Urothelium cell line (cell line): ENCODE measurements around the gene CNTNAP3.
"Not testable (repeated sequence)": the region's sequence is repeated elsewhere in the genome, so short reads cannot be mapped to it uniquely, and the experiment has no call there.

Source experiments
- DNase-seq: peaks from one replicate; pipeline ENCODE4 v3.0.0; 2011; ENCODE audit warnings: low spot score, mixed read lengths
- FAIRE-seq: peaks from 2 replicates; lab custom pipeline; 2011; peaks lifted over from hg19 to GRCh38; lab: Jason Lieb, UNC

The CNTNAP3 gene

GRCh38 chr9:39078621-39079256, 209.2 kb downstream of the CNTNAP3 start:
- not testable (repeated sequence) for FAIRE-seq, DNase-seq

DNA sequence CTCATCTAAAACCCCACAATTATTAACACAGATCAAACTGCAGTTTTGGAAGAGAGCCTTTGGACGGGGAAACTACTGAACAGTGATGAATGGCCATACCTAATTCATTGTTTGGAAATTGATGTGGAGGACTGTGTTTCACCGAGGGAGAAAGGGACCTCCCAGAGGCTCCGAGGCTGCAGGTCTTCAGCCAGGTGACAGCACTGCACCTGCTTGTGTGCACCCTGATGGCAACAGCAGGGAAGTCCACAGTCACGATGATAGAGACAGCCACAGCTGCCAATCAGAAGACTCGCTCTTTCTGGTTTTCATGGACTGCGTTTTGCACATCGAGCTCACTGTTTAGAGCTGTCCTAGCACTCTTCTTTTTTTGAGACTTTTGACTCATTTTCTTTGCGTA, 214.4 kb downstream of the CNTNAP3 start:
- FAIRE-seq: not testable (repeated sequence)

DNA sequence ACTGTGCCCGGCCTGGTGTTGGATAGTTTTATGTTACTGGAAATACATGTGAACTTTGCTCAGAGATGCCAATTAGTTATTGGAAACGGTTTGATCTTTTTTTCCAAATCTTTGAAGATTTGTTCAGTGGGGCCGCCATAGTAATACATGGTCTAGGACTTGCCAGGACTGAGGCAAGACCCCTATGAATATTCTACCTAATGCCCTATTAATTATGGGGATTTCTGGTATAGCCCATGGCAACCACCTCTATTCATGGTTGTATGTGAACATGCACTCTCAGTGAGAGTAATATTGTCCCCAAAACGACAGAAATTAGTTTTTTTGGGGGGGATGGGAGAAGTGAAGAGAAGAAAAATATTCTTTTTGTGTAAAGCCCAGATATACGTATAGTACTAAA, 220.3 kb downstream of the CNTNAP3 start:
- FAIRE-seq, DNase-seq: not testable (repeated sequence)

More for the DNA sequence above, 214.4 kb downstream of the CNTNAP3 start:
- not testable (repeated sequence) for DNase-seq

GRCh38 chr9:39062966-39063365, 225.0 kb downstream of the CNTNAP3 start:
- not testable (repeated sequence) for FAIRE-seq, DNase-seq

DNA sequence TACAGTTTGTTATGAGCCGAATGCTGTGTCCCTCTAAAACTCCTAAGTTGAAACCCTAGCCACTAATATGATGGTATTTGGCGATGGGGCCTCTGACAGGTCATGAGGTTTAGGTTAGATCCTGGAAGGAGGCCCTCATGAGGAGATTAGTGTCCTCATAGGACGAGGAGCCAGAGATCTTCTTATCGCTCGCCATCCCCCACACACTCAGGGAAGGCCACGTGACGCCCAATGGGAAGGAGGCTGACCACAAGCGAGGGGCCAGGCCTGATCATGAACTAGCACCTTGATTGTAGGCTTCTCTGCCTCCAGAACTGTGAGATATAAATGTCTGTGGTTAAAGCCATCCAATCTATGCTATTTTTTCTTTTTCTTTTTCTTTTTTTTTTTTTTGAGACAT, 233.5 kb downstream of the CNTNAP3 start:
- DNase-seq, FAIRE-seq: not testable (repeated sequence)

DNA sequence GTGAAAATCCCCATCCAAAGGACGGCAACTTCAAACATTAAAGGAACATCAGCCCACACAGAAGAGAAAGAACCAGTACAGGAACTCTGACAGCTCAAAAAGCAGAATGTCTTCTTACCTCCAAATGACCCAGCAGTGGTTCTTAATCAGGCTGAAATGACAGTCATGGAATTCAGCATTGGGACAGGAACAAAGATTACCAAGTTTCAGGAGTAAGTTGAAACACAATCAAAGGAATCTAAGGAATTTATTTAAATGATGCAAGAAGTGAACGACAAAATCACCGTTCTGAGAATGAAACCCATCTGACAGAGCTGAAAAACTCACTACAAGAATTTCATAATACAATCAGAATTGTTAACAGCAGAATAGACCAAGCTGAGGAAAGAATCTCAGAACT, 241.1 kb downstream of the CNTNAP3 start:
- FAIRE-seq, DNase-seq: not testable (repeated sequence)

DNA sequence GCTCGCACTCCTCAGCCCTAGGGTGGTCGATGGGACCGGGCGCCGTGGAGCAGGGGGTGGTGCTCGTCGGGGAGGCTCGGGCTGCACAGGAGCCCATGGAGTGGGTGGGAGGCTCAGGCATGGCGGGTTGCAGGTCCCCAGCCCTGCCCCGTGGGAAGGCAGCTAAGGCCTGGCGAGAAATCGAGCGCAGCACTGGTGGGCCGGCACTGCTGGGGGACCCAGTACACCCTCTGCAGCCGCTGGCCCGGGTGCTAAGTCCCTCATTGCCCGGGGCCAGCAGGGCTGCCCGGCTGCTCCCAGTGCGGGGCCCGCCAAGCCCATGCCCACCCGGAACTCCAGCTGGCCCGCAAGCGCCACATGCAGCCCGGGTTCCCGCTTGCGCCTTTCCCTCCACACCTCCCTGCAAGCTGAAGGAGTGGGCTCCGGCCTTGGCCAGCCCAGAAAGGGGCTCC, 245.6 kb downstream of the CNTNAP3 start:
- not testable (repeated sequence) for FAIRE-seq, DNase-seq

- FAIRE-seq, DNase-seq: not testable (repeated sequence)
These were observed 246.2 kb downstream of the CNTNAP3 start for GRCh38 chr9:39041774-39042173.

DNA sequence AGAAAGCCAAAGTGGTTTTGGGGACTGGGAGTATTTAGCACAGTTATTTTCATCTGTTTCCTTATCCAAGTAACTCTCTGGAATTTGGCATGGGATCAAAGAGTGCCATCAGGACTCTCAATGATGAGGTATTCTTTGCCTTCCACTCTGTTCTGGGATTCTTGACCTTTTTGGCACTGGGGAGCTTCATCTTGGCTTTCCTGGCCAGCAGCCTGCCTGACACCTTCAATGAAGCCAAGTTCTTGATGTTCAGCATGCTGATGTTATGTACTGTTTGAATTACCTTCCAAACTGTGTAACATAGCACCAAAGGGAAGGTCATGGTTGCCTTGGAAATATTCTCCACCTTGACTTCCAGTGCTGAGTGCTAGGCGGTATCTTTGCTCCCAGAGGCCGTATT, 248.8 kb downstream of the CNTNAP3 start:
- not testable (repeated sequence) for FAIRE-seq, DNase-seq

- FAIRE-seq, DNase-seq: not testable (repeated sequence)
These were observed 249.7 kb downstream of the CNTNAP3 start for GRCh38 chr9:39038221-39038620.

DNA sequence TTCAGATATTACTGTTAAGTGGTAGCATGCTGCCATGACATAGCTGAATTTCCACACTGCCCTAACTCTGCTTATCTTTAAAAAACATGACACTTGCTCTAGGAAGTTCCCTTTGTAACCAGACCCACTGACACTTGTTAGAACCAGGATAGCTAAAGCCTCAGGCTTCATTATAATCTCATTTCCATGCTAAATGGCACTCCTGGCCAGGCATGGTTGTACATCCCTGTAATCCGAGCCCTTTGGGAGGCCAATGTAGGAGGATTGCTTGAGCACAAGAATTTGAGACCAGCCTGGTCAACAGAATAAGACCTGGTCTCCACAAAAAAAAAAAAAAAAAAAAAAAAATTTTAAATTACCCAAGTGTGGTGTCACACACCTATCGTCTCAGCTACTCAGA, 254.1 kb downstream of the CNTNAP3 start:
- not testable (repeated sequence) for FAIRE-seq, DNase-seq

DNA sequence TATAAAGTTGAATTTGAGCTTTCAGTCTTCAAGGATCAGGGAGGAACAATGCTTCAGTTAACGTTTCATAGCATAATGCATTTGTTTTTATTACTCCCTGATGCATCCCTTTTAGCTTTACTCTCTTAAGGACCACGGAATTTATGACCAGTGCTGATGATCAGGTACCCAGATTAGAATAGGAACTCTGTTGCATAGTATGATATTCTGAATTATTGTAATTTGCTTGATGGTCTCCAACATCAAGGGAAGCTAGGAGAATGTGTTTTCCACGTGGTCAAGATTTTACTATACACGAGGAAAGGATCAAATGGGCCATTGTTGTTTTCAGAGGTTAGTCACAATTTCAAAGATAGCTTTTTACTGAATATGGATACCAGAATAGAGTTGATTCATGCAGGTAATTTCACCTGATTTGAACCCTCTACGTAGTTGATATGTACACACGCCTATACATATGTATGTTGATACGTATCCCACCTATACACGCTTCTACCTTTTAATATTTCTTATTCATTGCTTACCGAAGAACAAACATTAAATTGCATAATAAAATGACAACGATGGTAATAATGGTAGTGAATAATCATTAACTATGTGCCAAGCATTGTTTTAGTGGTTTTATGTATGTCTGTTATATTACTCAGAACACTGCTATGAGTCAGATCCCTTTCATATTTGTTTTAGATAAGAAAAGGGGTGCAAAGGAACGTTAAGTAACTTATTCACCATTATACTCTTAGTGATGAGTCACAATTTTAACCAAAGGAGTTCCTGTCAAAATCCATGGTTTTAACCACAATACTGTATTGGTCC, 257.6 kb downstream of the CNTNAP3 start:
- not testable (repeated sequence) for FAIRE-seq, DNase-seq

DNA sequence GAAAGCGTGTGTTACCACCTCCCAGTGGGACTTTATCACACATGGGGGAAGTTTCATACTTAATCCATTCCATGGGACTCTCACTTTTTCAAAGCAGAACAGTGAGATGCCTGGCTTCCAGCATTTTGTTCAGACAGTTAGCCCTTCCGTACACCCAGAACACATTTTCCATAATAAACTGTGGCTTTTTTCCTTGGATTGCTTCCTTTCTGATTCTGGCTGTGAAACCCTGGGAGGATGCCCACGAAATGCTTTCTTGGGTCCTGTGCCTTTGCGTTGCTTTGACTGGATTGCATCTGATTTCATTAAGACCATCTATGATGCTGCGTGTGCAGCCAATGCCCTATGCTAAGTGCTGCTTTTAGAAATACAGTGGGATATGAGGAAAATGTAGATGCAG, 259.1 kb downstream of the CNTNAP3 start:
- not testable (repeated sequence) for DNase-seq, FAIRE-seq

GRCh38 chr9:39028168-39028567, 259.8 kb downstream of the CNTNAP3 start:
- not testable (repeated sequence) for DNase-seq, FAIRE-seq

GRCh38 chr9:39025911-39026588, 261.9 kb downstream of the CNTNAP3 start:
- not testable (repeated sequence) for FAIRE-seq, DNase-seq
